HG03457 (cell line): ENCODE results near the gene DOCK10.
A peak's percentile ranks its signal among the peaks of the same experiment; 100 is the strongest.
"Not testable (repeated sequence)": the region's sequence is repeated elsewhere in the genome, so short reads cannot be mapped to it uniquely, and the experiment has no call there.

Source experiments
- ATAC-seq: cut with Tn5 transposase; IDR thresholded peaks from one replicate; pipeline ENCODE4 v1.9.1; 2021; ENCODE audit warnings: moderate number of reproducible peaks; ENCODE audit not compliant: unreplicated experiment

The DOCK10 gene

GRCh38 chr2:225041851-225042799 is at the start of gene DOCK10:
Gene DOCK10 (minus strand): TSS chr2:225042468. CDS start chr2:225042374, 94 bp downstream.
- peak; percentile 18 for ATAC-seq

GRCh38 chr2:225091336-225091735 is 49.1 kb upstream of the DOCK10 start:
- ATAC-seq = no peak

- ATAC-seq = no peak
Observed at GRCh38 chr2:225090746-225091145, 48.5 kb upstream of the DOCK10 start.

- ATAC-seq = no peak
Observed at GRCh38 chr2:225086915-225087314, 44.6 kb upstream of the DOCK10 start.

- no peak for ATAC-seq
Observed at GRCh38 chr2:225086439-225086838, 44.2 kb upstream of the DOCK10 start.

- ATAC-seq = no peak
Observed at GRCh38 chr2:225083276-225083675, 41.0 kb upstream of the DOCK10 start.

- ATAC-seq = no peak
Observed at GRCh38 chr2:225076125-225076524, 33.9 kb upstream of the DOCK10 start.

GRCh38 chr2:225074919-225075681 is 32.8 kb upstream of the DOCK10 start:
- no peak for ATAC-seq

- ATAC-seq = no peak
Observed at GRCh38 chr2:225074366-225074765, 32.1 kb upstream of the DOCK10 start.

GRCh38 chr2:225073198-225073597 is 30.9 kb upstream of the DOCK10 start:
- ATAC-seq = no peak

GRCh38 chr2:225072444-225072843 is 30.2 kb upstream of the DOCK10 start:
- ATAC-seq = no peak

GRCh38 chr2:225070811-225071210 is 28.5 kb upstream of the DOCK10 start:
- no peak for ATAC-seq

GRCh38 chr2:225069966-225070365 is 27.7 kb upstream of the DOCK10 start:
- no peak for ATAC-seq

- no peak for ATAC-seq
Observed at GRCh38 chr2:225069477-225069876, 27.2 kb upstream of the DOCK10 start.

- ATAC-seq = no peak
Observed at GRCh38 chr2:225065882-225066281, 23.6 kb upstream of the DOCK10 start.

- ATAC-seq = no peak
Observed at GRCh38 chr2:225064928-225065327, 22.7 kb upstream of the DOCK10 start.

- ATAC-seq = no peak
Observed at GRCh38 chr2:225064362-225064761, 22.1 kb upstream of the DOCK10 start.

GRCh38 chr2:225056330-225057073 is 14.2 kb upstream of the DOCK10 start:
- no peak for ATAC-seq

- ATAC-seq = no peak
Observed at GRCh38 chr2:225055714-225056113, 13.4 kb upstream of the DOCK10 start.

- peak; percentile 76 for ATAC-seq
Observed at GRCh38 chr2:225052703-225053102, 10.4 kb upstream of the DOCK10 start.

- not testable (repeated sequence) for ATAC-seq
Observed at GRCh38 chr2:225047502-225047901, 5.2 kb upstream of the DOCK10 start.
